NCI-H1092 (cell line): Measurements from ENCODE around the gene CCZ1B.
"Not testable (repeated sequence)": the region's sequence is repeated elsewhere in the genome, so short reads cannot be mapped to it uniquely, and the experiment has no call there.

ENCODE experiments used
- DNase-seq: peaks from one replicate; lab custom pipeline; 2025; lab: John Stamatoyannopoulos, UW

The CCZ1B gene

GRCh38 chr7:6826151-6826550 is at the start of gene CCZ1B:
TSS of gene CCZ1B (minus strand) at chr7:6826275. CDS start at chr7:6826197, 78 bp downstream.
- DNase-seq = peak; percentile 70

GRCh38 chr7:6875022-6875421 is 48.9 kb upstream of the CCZ1B start:
- not testable (repeated sequence) for DNase-seq

GRCh38 chr7:6872246-6872945 is 46.3 kb upstream of the CCZ1B start:
- DNase-seq = not testable (repeated sequence)

- not testable (repeated sequence) for DNase-seq
Observed at GRCh38 chr7:6871421-6872144, 45.5 kb upstream of the CCZ1B start.

- not testable (repeated sequence) for DNase-seq
Observed at GRCh38 chr7:6864751-6865150, 38.7 kb upstream of the CCZ1B start.

- DNase-seq = not testable (repeated sequence)
Observed at GRCh38 chr7:6864188-6864587, 38.1 kb upstream of the CCZ1B start.

- DNase-seq = not testable (repeated sequence)
Observed at GRCh38 chr7:6862876-6863275, 36.8 kb upstream of the CCZ1B start.

- peak; percentile 15 for DNase-seq
Observed at GRCh38 chr7:6857721-6858314, 31.7 kb upstream of the CCZ1B start.

GRCh38 chr7:6855563-6856131 is 29.6 kb upstream of the CCZ1B start:
- DNase-seq = not testable (repeated sequence)

GRCh38 chr7:6854747-6855562 is 28.9 kb upstream of the CCZ1B start:
- DNase-seq = not testable (repeated sequence)

- DNase-seq = not testable (repeated sequence)
Observed at GRCh38 chr7:6853681-6854080, 27.6 kb upstream of the CCZ1B start.

- DNase-seq = not testable (repeated sequence)
Observed at GRCh38 chr7:6849127-6849526, 23.1 kb upstream of the CCZ1B start.

- not testable (repeated sequence) for DNase-seq
Observed at GRCh38 chr7:6847751-6848150, 21.7 kb upstream of the CCZ1B start.

- not testable (repeated sequence) for DNase-seq
Observed at GRCh38 chr7:6845971-6846449, 19.9 kb upstream of the CCZ1B start.

- not testable (repeated sequence) for DNase-seq
Observed at GRCh38 chr7:6843654-6844053, 17.6 kb upstream of the CCZ1B start.

GRCh38 chr7:6843092-6843491 is 17.0 kb upstream of the CCZ1B start:
- DNase-seq = not testable (repeated sequence)

- not testable (repeated sequence) for DNase-seq
Observed at GRCh38 chr7:6842278-6842921, 16.3 kb upstream of the CCZ1B start.

GRCh38 chr7:6837081-6837480 is 11.0 kb upstream of the CCZ1B start:
- not testable (repeated sequence) for DNase-seq

- DNase-seq = not testable (repeated sequence)
Observed at GRCh38 chr7:6835521-6835920, 9.4 kb upstream of the CCZ1B start.

GRCh38 chr7:6833636-6834035 is 7.6 kb upstream of the CCZ1B start:
- no peak for DNase-seq
